Activated naive CD4-positive, alpha-beta T cell treated with anti-CD3 and anti-CD28 coated beads, Interleukin-2, amount 50 U/mL, for 24 hours (primary cell): Measurements from ENCODE around the gene CDH13.

Source experiments
- H3K27ac Mint-ChIP-seq: one replicate; pipeline ENCODE4 v1.8.0; 2021; ENCODE audit warnings: mild to moderate bottlenecking, mixed read lengths
- H3K27me3 Mint-ChIP-seq: one replicate; pipeline ENCODE4 v1.8.0; 2021; ENCODE audit warnings: mixed read lengths
- H3K36me3 Mint-ChIP-seq: one replicate; pipeline ENCODE4 v1.8.0; 2021; ENCODE audit warnings: mixed read lengths
- H3K4me1 Mint-ChIP-seq: one replicate; pipeline ENCODE4 v1.8.0; 2021; ENCODE audit warnings: mixed read lengths
- H3K4me3 Mint-ChIP-seq: one replicate; pipeline ENCODE4 v1.8.0; 2021; ENCODE audit warnings: mild to moderate bottlenecking, mixed read lengths
- H3K9me3 Mint-ChIP-seq: one replicate; pipeline ENCODE4 v1.8.0; 2021; ENCODE audit warnings: mixed read lengths

The CDH13 gene

DNA sequence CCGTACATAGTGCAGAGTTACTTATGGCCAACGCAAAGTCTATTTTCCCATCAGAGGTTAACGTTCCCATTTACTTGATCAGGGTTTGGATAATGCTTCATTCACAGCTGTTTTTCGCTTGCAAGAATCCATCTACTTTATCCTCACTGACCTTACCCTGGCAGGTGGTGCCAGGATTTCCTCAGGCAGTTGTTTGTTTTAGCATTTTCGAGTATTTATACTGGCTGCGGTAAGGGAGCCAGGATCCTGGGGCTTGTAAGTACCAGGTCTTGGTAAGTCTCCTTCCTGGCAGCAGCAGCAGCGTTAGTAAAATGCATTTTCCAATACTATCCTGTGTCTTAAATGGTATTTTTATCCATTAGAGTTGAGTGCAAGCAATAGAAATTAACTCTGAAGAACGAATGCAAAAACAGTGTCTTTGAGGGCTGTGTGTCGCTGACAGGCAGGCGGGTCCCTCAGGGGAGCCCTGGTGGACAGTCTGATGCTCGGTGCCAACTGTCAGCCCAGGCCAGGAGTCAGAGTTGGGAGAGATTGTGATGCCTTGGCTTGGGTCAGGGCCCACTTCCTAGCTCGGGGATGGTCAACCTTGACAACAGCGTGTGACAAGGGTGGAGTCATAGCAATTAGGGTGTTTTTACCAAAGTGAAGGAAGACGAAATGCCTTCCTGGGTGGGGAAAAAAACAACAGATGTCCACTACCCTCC lies 1088.6 kb downstream of the CDH13 start:
- Mint-ChIP-seq H3K27ac (no peak overlapping the region), H3K4me1 (no peaks in the 10 kb centered on the region), H3K9me3 (no peaks in the 10 kb centered on the region), H3K27me3 (no peaks in the 10 kb centered on the region), H3K4me3 (no peak overlapping the region), H3K36me3 (no peaks in the 10 kb centered on the region)

DNA sequence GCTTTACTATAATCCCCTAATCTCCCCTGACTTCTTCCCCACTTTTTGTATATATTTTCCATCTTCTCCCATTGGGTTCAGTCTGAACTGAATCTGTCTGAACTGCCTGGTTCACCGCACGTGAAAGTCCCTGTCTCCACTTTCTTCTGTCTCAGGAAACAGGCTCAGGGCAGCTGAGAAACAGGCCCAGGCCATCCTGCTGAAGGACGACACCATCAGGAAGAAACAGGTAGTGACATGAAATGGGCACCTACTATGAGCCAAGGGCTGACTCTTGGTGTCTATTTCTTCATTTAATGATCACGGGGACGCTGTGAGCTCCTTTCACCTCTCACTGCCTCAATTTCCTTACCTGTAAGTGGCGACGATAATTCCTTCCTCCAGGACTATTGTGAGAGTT lies 1090.5 kb downstream of the CDH13 start:
- Mint-ChIP-seq H3K9me3 (no peaks in the 10 kb centered on the region), H3K4me3 (no peak overlapping the region), H3K4me1 (no peaks in the 10 kb centered on the region), H3K27ac (no peak overlapping the region), H3K36me3 (no peaks in the 10 kb centered on the region), H3K27me3 (no peaks in the 10 kb centered on the region)

DNA sequence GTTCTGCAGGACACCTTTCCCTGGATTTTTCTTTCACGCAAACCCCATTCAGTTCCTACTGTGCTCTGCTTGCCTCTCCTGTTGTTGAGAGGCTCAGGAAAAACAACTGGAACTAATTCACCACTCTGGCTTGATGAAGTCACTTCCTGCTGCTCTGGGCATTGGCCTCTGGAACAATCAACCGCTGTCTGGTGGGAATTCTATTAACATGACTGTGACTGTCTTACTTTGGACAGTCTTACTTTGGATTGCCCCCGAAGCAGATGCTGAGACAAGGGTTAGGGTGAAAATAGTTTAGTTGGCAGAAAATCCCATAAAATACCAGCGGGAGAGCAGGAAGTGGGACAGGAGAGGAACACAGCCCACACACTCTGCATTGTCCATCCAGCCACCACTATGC lies 1091.0 kb downstream of the CDH13 start:
- no peaks in the 10 kb centered on the region for H3K4me1 Mint-ChIP-seq
- no peaks in the 10 kb centered on the region for H3K9me3 Mint-ChIP-seq
- no peak overlapping the region for H3K4me3 Mint-ChIP-seq
- no peaks in the 10 kb centered on the region for H3K36me3 Mint-ChIP-seq
- H3K27ac Mint-ChIP-seq: no peak overlapping the region
- H3K27me3 Mint-ChIP-seq: no peaks in the 10 kb centered on the region

DNA sequence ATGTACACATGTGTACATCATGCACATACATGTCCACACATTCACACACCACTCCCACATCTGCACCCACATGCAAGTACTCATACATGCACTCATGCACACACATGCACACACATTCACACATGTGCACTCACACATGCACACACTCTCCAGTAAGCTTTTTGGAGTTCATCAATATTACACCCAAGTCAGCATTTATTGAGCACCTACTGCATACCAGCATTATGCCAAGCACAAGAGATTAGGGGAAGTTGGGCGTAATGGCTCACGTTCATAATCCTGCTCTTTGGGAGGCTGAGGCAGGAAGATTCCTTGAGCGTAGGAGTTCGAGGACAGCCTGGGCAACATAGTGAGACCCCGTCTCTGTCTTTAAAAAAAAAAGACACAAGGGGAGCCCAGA lies 1093.4 kb downstream of the CDH13 start:
- H3K4me1 Mint-ChIP-seq: no peaks in the 10 kb centered on the region
- H3K27me3 Mint-ChIP-seq: no peaks in the 10 kb centered on the region
- H3K27ac Mint-ChIP-seq: no peak overlapping the region
- H3K4me3 Mint-ChIP-seq: no peak overlapping the region
- H3K9me3 Mint-ChIP-seq: no peaks in the 10 kb centered on the region
- no peaks in the 10 kb centered on the region for H3K36me3 Mint-ChIP-seq

DNA sequence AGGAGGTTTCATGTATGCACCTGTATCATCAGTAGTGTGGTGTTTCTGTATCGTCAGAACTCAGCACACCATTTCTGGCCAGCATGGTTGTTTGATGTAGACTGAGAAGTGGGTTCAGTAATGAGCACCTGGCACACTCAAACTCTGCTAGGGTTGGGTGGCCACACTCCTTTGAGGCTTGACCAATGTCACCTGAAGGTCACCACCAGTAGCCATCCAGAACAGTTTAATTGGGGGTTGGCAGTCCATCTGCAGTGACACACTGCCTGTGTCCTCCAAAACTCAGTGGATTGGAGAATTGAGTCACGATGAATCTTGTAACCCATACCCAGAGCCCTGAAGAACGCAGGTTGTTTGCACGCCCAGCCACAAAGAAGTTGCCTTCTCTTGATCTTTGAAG lies 1094.2 kb downstream of the CDH13 start:
- Mint-ChIP-seq H3K36me3 (no peaks in the 10 kb centered on the region), H3K9me3 (no peaks in the 10 kb centered on the region), H3K4me3 (no peak overlapping the region), H3K27ac (no peak overlapping the region), H3K4me1 (no peaks in the 10 kb centered on the region), H3K27me3 (no peaks in the 10 kb centered on the region)

DNA sequence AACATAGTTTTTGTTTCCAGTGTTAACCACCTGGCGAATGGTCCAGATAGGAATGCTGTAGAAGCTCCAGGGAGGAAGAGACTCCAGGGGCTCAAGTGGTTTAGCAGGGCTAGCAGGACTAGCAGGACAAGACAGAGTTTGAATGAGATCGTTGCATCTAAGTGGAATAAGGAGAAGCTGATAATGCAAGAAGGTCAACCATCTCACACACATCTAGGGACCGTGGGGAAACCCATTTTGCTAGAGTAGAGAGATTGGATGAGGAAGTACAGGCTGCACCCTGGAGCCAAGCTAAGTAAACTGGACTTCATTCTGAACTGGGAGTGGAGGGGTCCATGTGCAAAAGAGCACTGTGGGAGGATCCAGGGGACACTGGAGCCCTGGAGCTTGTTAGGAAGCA lies 1094.9 kb downstream of the CDH13 start:
- Mint-ChIP-seq H3K9me3 (no peaks in the 10 kb centered on the region), H3K4me1 (no peaks in the 10 kb centered on the region), H3K36me3 (no peaks in the 10 kb centered on the region), H3K4me3 (no peak overlapping the region), H3K27ac (no peak overlapping the region), H3K27me3 (no peaks in the 10 kb centered on the region)

DNA sequence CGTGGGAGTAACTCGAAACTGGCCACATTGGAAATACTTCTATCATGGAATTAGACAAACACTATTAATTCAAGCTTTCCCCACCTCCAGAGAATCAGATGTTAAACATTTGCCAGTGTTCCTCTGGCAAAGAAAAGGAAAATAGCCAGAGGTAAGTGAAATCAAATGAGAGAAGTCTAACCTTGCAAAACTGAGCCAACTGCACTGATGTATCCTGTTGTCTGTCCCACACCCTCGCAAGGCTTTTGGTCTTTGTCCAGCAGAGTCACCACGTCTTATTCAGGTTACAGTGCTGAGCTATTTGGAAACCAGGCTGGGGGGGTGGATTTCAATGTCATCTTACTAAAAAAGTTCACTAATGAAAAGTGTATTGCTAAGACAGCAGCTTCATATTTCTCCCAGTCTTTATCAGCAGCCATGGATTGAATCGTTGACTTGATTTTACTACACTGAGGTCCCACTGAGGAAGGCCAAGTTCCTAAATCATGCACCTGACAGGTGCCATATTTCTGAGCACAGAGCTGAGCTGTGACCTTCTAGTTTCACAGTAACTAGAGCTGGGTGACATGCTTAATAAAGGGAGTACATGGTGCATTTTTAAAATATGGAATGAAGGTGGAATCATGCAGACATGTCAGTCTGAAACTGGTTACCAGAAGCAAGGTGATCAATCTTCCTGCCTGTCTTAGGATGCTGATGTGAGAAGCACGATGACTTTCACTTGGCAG lies 1095.9 kb downstream of the CDH13 start:
- H3K4me3 Mint-ChIP-seq: no peak overlapping the region
- H3K27me3 Mint-ChIP-seq: no peaks in the 10 kb centered on the region
- H3K36me3 Mint-ChIP-seq: no peaks in the 10 kb centered on the region
- no peaks in the 10 kb centered on the region for H3K4me1 Mint-ChIP-seq
- H3K27ac Mint-ChIP-seq: no peak overlapping the region
- H3K9me3 Mint-ChIP-seq: no peaks in the 10 kb centered on the region

DNA sequence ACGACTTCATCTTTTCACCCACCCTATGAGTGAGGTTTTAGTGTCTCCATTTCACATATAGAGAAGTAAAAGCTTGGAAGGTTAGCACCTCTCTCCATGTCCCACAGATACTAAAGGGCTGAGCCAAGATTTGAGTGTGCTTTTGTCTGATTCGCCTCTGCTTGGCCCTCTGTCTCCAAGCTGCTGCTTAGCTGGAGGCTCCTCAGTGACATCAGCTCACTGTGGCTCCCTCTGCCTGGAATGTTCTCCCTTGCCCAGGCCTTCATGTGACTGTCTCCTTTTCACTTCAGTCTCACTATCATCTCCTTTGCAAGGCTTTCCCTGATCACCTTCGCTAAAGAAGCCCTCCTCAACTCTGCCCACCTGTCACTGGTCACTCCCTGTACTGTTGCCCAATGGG lies 1096.5 kb downstream of the CDH13 start:
- Mint-ChIP-seq H3K27ac (no peak overlapping the region), H3K27me3 (no peaks in the 10 kb centered on the region), H3K9me3 (no peaks in the 10 kb centered on the region), H3K36me3 (no peaks in the 10 kb centered on the region), H3K4me1 (no peaks in the 10 kb centered on the region), H3K4me3 (no peak overlapping the region)

DNA sequence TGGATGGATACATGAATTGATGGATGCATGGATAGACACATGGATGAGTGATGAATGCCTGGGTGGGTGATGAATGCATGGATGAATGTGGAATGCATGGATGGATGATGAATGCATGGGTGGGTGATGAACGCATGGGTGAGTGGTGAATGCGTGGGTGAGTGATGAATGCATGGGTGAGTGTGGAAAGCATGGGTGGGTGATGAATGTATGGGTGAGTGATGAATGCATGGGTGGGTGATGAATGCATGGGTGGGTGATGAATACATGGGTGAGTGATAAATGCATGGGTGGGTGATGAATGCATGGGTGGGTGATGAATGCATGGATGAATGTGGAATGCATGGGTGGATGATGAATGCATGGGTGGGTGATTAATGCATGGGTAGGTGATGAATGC lies 1097.1 kb downstream of the CDH13 start:
- no peaks in the 10 kb centered on the region for H3K9me3 Mint-ChIP-seq
- no peaks in the 10 kb centered on the region for H3K4me1 Mint-ChIP-seq
- H3K27ac Mint-ChIP-seq: no peak overlapping the region
- no peaks in the 10 kb centered on the region for H3K27me3 Mint-ChIP-seq
- no peak overlapping the region for H3K4me3 Mint-ChIP-seq
- H3K36me3 Mint-ChIP-seq: no peaks in the 10 kb centered on the region

DNA sequence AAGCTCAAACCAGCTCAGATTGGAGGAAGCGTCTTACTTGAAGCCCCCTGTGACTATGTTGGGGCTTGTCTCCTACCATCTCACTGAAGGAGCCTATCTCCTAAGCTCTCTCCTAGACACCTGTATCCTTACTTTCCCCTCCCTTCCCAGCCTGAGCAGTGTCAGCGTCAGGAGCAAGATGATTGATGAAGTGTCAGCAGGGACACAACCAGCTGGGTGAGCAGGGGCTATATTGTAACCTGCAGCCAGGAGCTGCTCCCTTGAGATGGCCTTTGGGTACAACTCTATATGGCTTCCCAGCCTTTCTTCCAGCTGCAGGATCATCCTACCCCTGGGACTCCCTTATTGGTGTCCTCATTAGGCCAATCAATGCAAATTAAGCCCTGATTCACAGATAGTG lies 1097.8 kb downstream of the CDH13 start:
- no peak overlapping the region for H3K27ac Mint-ChIP-seq
- no peaks in the 10 kb centered on the region for H3K36me3 Mint-ChIP-seq
- H3K4me1 Mint-ChIP-seq: no peaks in the 10 kb centered on the region
- no peaks in the 10 kb centered on the region for H3K9me3 Mint-ChIP-seq
- H3K27me3 Mint-ChIP-seq: no peaks in the 10 kb centered on the region
- no peak overlapping the region for H3K4me3 Mint-ChIP-seq

DNA sequence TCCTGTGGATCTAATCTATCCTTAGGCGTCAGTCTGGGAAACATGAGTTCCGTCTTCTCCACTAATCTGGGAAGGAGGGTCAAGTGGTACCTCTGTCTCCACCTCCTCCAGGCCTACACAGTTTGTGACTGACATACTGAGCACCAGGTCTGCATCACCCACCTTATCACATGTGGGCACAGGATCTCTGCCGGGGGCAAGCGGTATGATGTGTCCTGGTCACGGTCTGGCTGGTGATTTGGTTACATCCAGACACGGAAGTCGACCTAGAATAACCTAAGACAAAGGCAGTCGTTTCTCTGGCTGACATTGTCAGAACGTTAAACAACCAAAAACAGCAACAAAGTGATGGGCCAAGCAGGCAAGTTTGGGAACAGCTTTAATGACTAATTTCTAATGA lies 1098.5 kb downstream of the CDH13 start:
- H3K9me3 Mint-ChIP-seq: no peaks in the 10 kb centered on the region
- no peaks in the 10 kb centered on the region for H3K36me3 Mint-ChIP-seq
- H3K27me3 Mint-ChIP-seq: no peaks in the 10 kb centered on the region
- H3K4me1 Mint-ChIP-seq: no peaks in the 10 kb centered on the region
- H3K4me3 Mint-ChIP-seq: no peak overlapping the region
- no peak overlapping the region for H3K27ac Mint-ChIP-seq

DNA sequence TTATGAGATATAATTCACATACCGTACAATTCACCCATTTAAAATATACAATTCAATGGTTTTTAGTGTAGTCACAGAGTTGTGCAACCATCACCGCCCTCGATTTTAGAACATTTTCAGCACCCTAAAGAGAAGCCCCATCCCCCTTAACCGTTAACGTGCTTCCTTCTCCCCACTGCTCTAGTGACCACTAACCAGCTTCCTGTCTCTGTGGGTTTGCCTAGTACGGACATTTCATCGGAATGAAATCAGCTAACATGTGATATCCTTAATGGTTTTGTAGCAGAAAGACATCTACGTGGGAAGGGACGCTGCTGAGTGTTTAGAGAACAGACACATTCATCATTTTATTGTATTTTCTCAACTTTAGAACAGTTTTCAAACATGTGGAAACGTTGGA lies 1100.2 kb downstream of the CDH13 start:
- peaks cover 3% of the 10 kb centered on the region for H3K27me3 Mint-ChIP-seq
- H3K36me3 Mint-ChIP-seq: no peaks in the 10 kb centered on the region
- H3K4me1 Mint-ChIP-seq: no peaks in the 10 kb centered on the region
- peaks cover 8% of the 10 kb centered on the region for H3K9me3 Mint-ChIP-seq
- H3K27ac Mint-ChIP-seq: no peak overlapping the region
- no peak overlapping the region for H3K4me3 Mint-ChIP-seq

DNA sequence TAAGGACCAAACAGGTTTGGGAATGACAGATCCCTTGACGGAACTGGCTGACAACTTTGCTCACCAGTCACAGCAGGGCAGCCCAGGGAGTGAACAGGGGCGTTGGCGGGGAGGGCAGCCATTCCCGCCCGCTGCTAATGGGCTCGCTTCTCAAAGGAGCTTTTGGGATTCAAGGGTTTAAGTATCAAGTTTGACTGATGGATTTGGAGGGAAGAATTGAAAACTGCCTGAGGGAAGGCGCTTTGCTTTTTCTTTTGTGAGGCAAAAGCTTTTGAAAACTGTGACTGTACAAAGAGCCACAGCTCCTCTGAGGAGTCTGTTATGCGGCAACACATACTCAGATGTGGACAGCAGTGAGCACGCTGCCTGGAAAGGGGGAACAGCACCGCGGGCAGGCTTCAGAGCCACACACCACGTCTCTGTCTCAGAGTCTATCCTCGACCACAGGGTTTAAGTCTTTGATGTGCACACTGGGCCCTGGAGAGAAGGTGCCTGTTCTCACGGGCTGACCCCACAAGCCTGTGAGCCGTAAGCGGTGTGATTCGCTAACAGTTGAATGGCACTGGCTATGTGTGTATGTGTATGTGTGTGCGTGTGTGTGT lies 1101.1 kb downstream of the CDH13 start:
- peaks cover 8% of the 10 kb centered on the region for H3K9me3 Mint-ChIP-seq
- no peaks in the 10 kb centered on the region for H3K4me1 Mint-ChIP-seq
- H3K27ac Mint-ChIP-seq: no peak overlapping the region
- H3K4me3 Mint-ChIP-seq: no peak overlapping the region
- peaks cover 4% of the 10 kb centered on the region for H3K27me3 Mint-ChIP-seq
- H3K36me3 Mint-ChIP-seq: no peaks in the 10 kb centered on the region

DNA sequence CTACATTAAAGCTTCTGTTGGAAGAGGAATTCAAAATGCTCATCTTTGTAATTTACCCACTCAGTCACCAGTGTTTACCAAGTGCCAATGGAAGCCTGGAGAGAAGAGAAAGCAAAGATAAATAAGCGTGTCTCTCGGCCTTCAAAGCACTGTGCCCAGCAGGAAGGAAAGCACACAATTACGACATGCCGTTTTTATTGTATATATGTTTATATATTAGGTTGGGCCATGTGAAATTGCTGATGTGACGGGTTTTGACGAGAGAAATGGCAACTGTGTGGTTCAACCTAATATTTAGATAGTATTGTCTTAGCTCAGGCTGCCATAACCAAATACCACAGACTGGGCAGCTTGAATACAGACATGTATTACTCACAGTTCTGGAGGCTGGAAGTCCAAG lies 1101.7 kb downstream of the CDH13 start:
- no peak overlapping the region for H3K27ac Mint-ChIP-seq

DNA sequence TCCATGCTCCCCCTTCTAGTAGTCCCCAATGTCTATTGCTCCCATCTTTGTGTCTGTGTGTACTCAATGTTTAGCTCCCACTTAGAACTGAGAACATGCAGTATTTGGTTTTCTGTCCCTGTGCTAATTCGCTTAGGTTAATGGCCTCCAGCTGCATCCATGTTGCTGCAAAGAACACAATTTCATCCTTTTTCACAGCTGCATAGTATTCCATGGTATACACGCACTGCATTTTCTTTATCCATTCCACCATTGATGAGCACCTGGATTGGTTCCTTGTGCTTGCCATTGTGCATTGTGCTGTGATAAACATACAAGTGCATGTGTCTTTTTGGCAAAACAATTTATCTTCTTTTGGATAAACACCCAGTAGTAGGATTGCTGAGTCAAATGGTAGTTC lies 1104.0 kb downstream of the CDH13 start:
- H3K27ac Mint-ChIP-seq: no peak overlapping the region

More for the DNA sequence above, 1101.7 kb downstream of the CDH13 start:
- Mint-ChIP-seq H3K4me1 (no peaks in the 10 kb centered on the region), H3K36me3 (no peaks in the 10 kb centered on the region), H3K4me3 (no peak overlapping the region), H3K9me3 (peaks cover 8% of the 10 kb centered on the region), H3K27me3 (peaks cover 4% of the 10 kb centered on the region)

DNA sequence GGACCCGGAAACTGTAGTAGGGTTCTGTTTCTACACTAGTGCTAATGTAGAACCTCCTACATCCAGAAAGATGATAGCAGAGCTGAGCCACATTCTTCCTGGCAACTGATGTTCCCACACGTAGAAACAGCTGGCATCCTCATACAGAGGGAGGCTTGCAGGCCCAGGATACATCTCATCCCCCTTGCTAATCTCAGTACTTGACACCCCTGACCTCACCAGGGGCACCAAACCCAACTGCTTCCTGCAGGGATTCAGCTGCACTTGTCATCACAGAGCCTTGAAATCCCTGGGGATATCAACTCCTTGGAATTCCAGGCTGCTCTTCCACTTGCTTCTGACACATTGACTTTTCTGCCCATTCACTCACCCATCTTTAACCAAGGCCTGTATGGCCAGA lies 1105.8 kb downstream of the CDH13 start:
- Mint-ChIP-seq H3K9me3 (peaks cover 20% of the 10 kb centered on the region), H3K4me3 (no peak overlapping the region), H3K27ac (no peak overlapping the region), H3K4me1 (no peaks in the 10 kb centered on the region), H3K36me3 (peaks cover 3% of the 10 kb centered on the region), H3K27me3 (peaks cover 5% of the 10 kb centered on the region)

More for the DNA sequence above, 1104.0 kb downstream of the CDH13 start:
- no peak overlapping the region for H3K4me3 Mint-ChIP-seq
- peaks cover 20% of the 10 kb centered on the region for H3K9me3 Mint-ChIP-seq
- no peaks in the 10 kb centered on the region for H3K4me1 Mint-ChIP-seq
- peaks cover 5% of the 10 kb centered on the region for H3K27me3 Mint-ChIP-seq
- peaks cover 3% of the 10 kb centered on the region for H3K36me3 Mint-ChIP-seq
